Keratinocyte (primary cell): ENCODE results near the gene HIPK4.

Experiments
- CTCF ChIP-seq, 3 experiments: IDR thresholded peaks in 1 of 3; conservative IDR thresholded peaks in 1 of 3; optimal IDR thresholded peaks in 1 of 3; 2 replicates in 2 of 3; 3 replicates in 1 of 3; pipeline versions ENCODE3 to v1.5.1; 2011; ENCODE audit warnings: low read length in 3 of 3, mild to moderate bottlenecking in 3 of 3, moderate library complexity in 2 of 3, control low read depth in 1 of 3, inconsistent platforms in 1 of 3; ENCODE audit not compliant: insufficient read depth in 2 of 3; ENCODE audit errors: extremely low read depth in 1 of 3
- EZH2 ChIP-seq: IDR thresholded peaks from one replicate; pipeline ENCODE4 v1.6.1; 2012; ENCODE audit warnings: inconsistent platforms, mild to moderate bottlenecking, low read length, moderate library complexity

GRCh38 chr19:40398417-40399131 lies 8.6 kb upstream of the HIPK4 start:
- TF ChIP-seq CTCF (optimal IDR thresholded peaks at IDR 0.05 in 1 of 3, IDR thresholded peaks at IDR 0.05 in 1 of 3, conservative IDR thresholded peaks at IDR 0.05 in 1 of 3; ENCODE audit: extremely low read depth in 1 of 3, insufficient read depth in 2 of 3, low read length in 3 of 3) (no peak), EZH2 (no peak)
